HepG2 (cell line): ENCODE measurements around the gene DNM3. TPM values are rescaled to one million over a fixed set of nuclear protein-coding genes. Genes with fewer than 3 reads are reported as not detected.

Experiments
- ATAC-seq: fragments of 200-7000 bp; cut with Tn5 transposase; 3 replicates; pipeline ENCODE4 v1.9.1; 2020; ENCODE audit warnings: mild to moderate bottlenecking, moderate library complexity
- BruUV-seq: library from RNA; stranded (reverse); fragments of 400-500 nt; replicated peaks from 2 replicates; lab custom pipeline; 2021; lab: Mats Ljungman, UMichigan
- CTCF ChIA-PET: fragments of 300-600 bp; formaldehyde crosslinking; extraction: SDS; loops from one replicate; lab custom pipeline; 2021; ENCODE audit warnings: low total read pairs, inconsistent platforms, low intra/inter-chr PET ratio; lab: Yijun Ruan, JAX
- POLR2A ChIA-PET: fragments of 350-600 bp; sonication (Branson Sonifier 250); formaldehyde crosslinking; loops from one replicate; lab custom pipeline; 2020; ENCODE audit warnings: antibody characterized with exemption, inconsistent platforms; lab: Yijun Ruan, JAX
- DNase-seq: peaks from one replicate; pipeline ENCODE4 v3.0.0-alpha.2; 2015; ENCODE audit warnings: low spot score
- FAIRE-seq: peaks from 3 replicates; lab custom pipeline; 2011; peaks lifted over from hg19 to GRCh38; lab: Jason Lieb, UNC
- H2AFZ ChIP-seq: one replicate; pipeline ENCODE4 v1.6.1; 2011; ENCODE audit warnings: low read length, inconsistent platforms
- H3K27ac ChIP-seq: fragments of 300-600 bp; 3 replicates; pipeline ENCODE4 v1.8.0; 2011; ENCODE audit warnings: mixed run types, mild to moderate bottlenecking, mixed read lengths, low read length, inconsistent platforms; ENCODE audit not compliant: insufficient read depth; ENCODE audit errors: extremely low read length
- H3K27me3 ChIP-seq, 2 experiments: fragments of 200-600 bp in 1 of 2; 2 replicates in 1 of 2; 3 replicates in 1 of 2; pipeline versions ENCODE4 v1.6.0 to v1.8.0; 2011; ENCODE audit warnings: low read length in 2 of 2, mild to moderate bottlenecking in 2 of 2, moderate library complexity in 2 of 2, inconsistent platforms in 1 of 2; ENCODE audit not compliant: insufficient read depth in 2 of 2, control insufficient read depth in 1 of 2
- H3K36me3 ChIP-seq, 2 experiments: fragments of 200-600 bp in 1 of 2; replicated peaks in 1 of 2; 2 replicates in 1 of 2; 3 replicates in 1 of 2; pipeline versions ENCODE4 v1.5.1 to v1.8.0; 2011; ENCODE audit warnings: low read length in 2 of 2, inconsistent platforms in 1 of 2; ENCODE audit not compliant: insufficient read depth in 2 of 2, control insufficient read depth in 1 of 2
- H3K4me1 ChIP-seq: 2 replicates; pipeline ENCODE4 v1.5.1; 2012; ENCODE audit warnings: low read length, inconsistent platforms; ENCODE audit not compliant: insufficient read depth
- H3K4me2 ChIP-seq: 2 replicates; pipeline ENCODE4 v1.6.0; 2011; ENCODE audit warnings: low read depth, low read length, inconsistent platforms
- H3K4me3 ChIP-seq, 3 experiments: fragments of 200-600 bp in 1 of 3; sonication (generic), shearing (Covaris generic) in 1 of 3; replicated peaks in 1 of 3; 2 replicates each; pipeline ENCODE4 v1.5.1; 2011 to 2016; ENCODE audit warnings: low read length in 3 of 3, inconsistent platforms in 2 of 3, low read depth in 2 of 3, mild to moderate bottlenecking in 2 of 3, control low read depth in 1 of 3, mixed read lengths in 1 of 3; ENCODE audit not compliant: insufficient read depth in 1 of 3
- H3K79me2 ChIP-seq: one replicate; pipeline ENCODE4 v1.6.1; 2011; ENCODE audit warnings: low read length, inconsistent platforms; ENCODE audit not compliant: insufficient read depth
- H3K9ac ChIP-seq: 2 replicates; pipeline ENCODE4 v1.6.0; 2011; ENCODE audit warnings: mild to moderate bottlenecking, low read depth, low read length, inconsistent platforms; ENCODE audit not compliant: insufficient read depth
- H3K9me3 ChIP-seq: 2 replicates; pipeline ENCODE4 v1.5.1; 2012; ENCODE audit warnings: mild to moderate bottlenecking, low read length
- H4K20me1 ChIP-seq: 2 replicates; pipeline ENCODE4 v1.6.0; 2011; ENCODE audit warnings: inconsistent platforms, mild to moderate bottlenecking, low read length, moderate library complexity; ENCODE audit not compliant: insufficient read depth
- ETV6 ChIP-seq: sonication (generic); formaldehyde crosslinking; conservative IDR thresholded peaks from 2 replicates; pipeline ENCODE4 v1.4.0; 2020; ENCODE audit warnings: missing genetic modification reagents
- HMGA1 ChIP-seq: sonication (generic); formaldehyde crosslinking; conservative IDR thresholded peaks from 2 replicates; pipeline ENCODE4 v1.4.0; 2020; ENCODE audit warnings: missing genetic modification reagents
- HNRNPH1 ChIP-seq: fragments of 200-400 bp; formaldehyde crosslinking; optimal IDR thresholded peaks from 2 replicates; pipeline ENCODE3; 2017; ENCODE audit warnings: mild to moderate bottlenecking, low read depth, low read length
- NFKB2 ChIP-seq: sonication (generic); formaldehyde crosslinking; IDR thresholded peaks from 2 replicates; pipeline ENCODE4 v1.4.0; 2020; ENCODE audit warnings: missing genetic modification reagents, borderline replicate concordance
- ZNF543 ChIP-seq: sonication (generic); formaldehyde crosslinking; IDR thresholded peaks from 2 replicates; pipeline ENCODE4 v1.4.0; 2020; ENCODE audit warnings: mild to moderate bottlenecking, missing genetic modification reagents
- ZNF570 ChIP-seq: sonication (generic); formaldehyde crosslinking; IDR thresholded peaks from 2 replicates; pipeline ENCODE4 v1.4.0; 2020; ENCODE audit warnings: mild to moderate bottlenecking, missing genetic modification reagents, borderline replicate concordance
- ZNF792 ChIP-seq: IDR thresholded peaks from 2 replicates; pipeline ENCODE4 v1.6.1; 2016
- ZNF839 ChIP-seq: sonication (generic); formaldehyde crosslinking; IDR thresholded peaks from 2 replicates; pipeline ENCODE4 v1.4.0; 2020; ENCODE audit warnings: missing genetic modification reagents, mild to moderate bottlenecking, borderline replicate concordance
- WGBS: methylation state at CpG from one replicate; pipeline ENCODE4 v1.1.6; 2017; ENCODE audit warnings: low lambda C conversion rate; 5-methylcytosine and 5-hydroxymethylcytosine counted together
- in situ Hi-C: cut with HindIII; loops from 2 replicates; pipeline ENCODE4 v1.10.0; 2017; ENCODE audit warnings: low pct_unique_long_range_greater_than_20kb; ENCODE audit not compliant: extremely low pct_ligation_motif_present
- intact Hi-C: fragments of 100-400 bp; cut with micrococcal nuclease; formaldehyde crosslinking; loops from one replicate; pipeline ENCODE4 v1.10.0; 2022; ENCODE audit not compliant: unreplicated experiment
- polyA plus RNA-seq, 8 experiments: library from polyadenylated mRNA; depleted of rRNA in 3 of 8; stranded (reverse) in 7 of 8; unstranded in 1 of 8; fragments of >200 nt; fragmentation: Illumina TruSeq in 4 of 8; extraction: Trizol in 4 of 8; gene quantifications; 2 replicates each; pipeline versions ENCODE4 v1.2.1 to v1.2.3, GENCODE V29; 2011 to 2016; ENCODE audit warnings: low read depth in 4 of 8, missing spikeins in 1 of 8, mixed read lengths in 1 of 8; ENCODE audit not compliant: insufficient read depth in 1 of 8
- total RNA-seq, 5 experiments: library from RNA; depleted of rRNA; stranded (reverse); fragments of >200 nt; fragmentation: Illumina TruSeq; extraction: Trizol; gene quantifications; 2 replicates each; pipeline ENCODE4 v1.2.3, GENCODE V29; 2016; ENCODE audit warnings: low read depth in 1 of 5
- TF ChIP-seq, protein P1 (sequence below): sonication (generic); formaldehyde crosslinking; IDR thresholded peaks from 2 replicates; pipeline ENCODE4 v1.4.0; 2020; ENCODE audit warnings: missing genetic modification reagents, borderline replicate concordance
- TF ChIP-seq, protein P2 (sequence below): sonication (generic); formaldehyde crosslinking; IDR thresholded peaks from 2 replicates; pipeline ENCODE4 v1.5.1; 2020; ENCODE audit warnings: mild to moderate bottlenecking, missing genetic modification reagents, borderline replicate concordance

The DNM3 gene
- total and polyA plus RNA-seq, 2 of the 13 experiments (the other 11 are each of a cell fraction or from before 2014, with no cell fraction given) = 0.05 TPM; not detected in 1

DNA sequence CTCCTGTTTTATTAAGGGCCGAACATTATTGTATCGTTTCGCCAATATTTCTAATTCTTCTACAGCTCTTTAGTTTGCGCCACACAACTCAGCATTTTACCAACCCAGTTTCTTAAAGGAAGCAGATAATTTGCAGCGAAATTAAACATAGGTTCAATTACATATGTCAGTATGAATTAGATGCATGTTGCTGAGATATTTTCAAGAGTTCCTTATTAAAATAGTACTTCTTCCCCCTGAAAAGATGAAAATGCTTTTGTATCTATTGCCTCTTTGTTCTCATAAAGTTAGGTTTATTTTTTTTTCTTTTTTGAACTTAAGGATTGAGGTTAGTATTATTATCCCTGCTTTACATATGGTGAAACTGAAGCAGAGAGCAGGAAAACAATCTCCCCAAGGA lies 395.7 kb downstream of the DNM3 start:
- no peaks in the 10 kb centered on the region for H3K27me3 ChIP-seq
- in situ Hi-C loops (no loop called here), intact Hi-C loops (no loop called here)
- ChIA-PET CTCF (no interaction called here), POLR2A (no interaction called here)
- H3K79me2 ChIP-seq = no peaks in the 10 kb centered on the region
- no peak overlapping the region for H3K9ac ChIP-seq
- H3K9me3 ChIP-seq = no peaks in the 10 kb centered on the region
- no peaks in the 10 kb centered on the region for H4K20me1 ChIP-seq
- H3K27ac ChIP-seq = no peak overlapping the region
- no peaks in the 10 kb centered on the region for H3K36me3 ChIP-seq
- TF ChIP-seq NFKB2 = no peak
- TF ChIP-seq, protein P1, sequence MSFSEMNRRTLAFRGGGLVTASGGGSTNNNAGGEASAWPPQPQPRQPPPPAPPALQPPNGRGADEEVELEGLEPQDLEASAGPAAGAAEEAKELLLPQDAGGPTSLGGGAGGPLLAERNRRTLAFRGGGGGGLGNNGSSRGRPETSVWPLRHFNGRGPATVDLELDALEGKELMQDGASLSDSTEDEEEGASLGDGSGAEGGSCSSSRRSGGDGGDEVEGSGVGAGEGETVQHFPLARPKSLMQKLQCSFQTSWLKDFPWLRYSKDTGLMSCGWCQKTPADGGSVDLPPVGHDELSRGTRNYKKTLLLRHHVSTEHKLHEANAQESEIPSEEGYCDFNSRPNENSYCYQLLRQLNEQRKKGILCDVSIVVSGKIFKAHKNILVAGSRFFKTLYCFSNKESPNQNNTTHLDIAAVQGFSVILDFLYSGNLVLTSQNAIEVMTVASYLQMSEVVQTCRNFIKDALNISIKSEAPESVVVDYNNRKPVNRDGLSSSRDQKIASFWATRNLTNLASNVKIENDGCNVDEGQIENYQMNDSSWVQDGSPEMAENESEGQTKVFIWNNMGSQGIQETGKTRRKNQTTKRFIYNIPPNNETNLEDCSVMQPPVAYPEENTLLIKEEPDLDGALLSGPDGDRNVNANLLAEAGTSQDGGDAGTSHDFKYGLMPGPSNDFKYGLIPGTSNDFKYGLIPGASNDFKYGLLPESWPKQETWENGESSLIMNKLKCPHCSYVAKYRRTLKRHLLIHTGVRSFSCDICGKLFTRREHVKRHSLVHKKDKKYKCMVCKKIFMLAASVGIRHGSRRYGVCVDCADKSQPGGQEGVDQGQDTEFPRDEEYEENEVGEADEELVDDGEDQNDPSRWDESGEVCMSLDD (CRISPR knock-in tag) = no peak
- TF ChIP-seq, protein P2, sequence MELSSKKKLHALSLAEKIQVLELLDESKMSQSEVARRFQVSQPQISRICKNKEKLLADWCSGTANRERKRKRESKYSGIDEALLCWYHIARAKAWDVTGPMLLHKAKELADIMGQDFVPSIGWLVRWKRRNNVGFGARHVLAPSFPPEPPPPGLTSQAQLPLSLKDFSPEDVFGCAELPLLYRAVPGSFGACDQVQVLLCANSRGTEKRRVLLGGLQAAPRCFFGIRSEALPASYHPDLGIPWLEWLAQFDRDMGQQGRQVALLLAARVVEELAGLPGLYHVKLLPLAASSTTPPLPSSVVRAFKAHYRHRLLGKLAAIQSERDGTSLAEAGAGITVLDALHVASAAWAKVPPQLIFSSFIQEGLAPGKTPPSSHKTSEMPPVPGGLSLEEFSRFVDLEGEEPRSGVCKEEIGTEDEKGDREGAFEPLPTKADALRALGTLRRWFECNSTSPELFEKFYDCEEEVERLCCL (CRISPR knock-in tag) = no peak
- no peak for TF ChIP-seq ZNF792 (CRISPR knock-in tag)
- no peak for TF ChIP-seq ZNF839
- no peak for TF ChIP-seq HNRNPH1
- no peak for TF ChIP-seq ETV6
- TF ChIP-seq ZNF543 = no peak
- no peak for TF ChIP-seq HMGA1 (CRISPR knock-in tag)
- no peak for TF ChIP-seq ZNF570 (CRISPR knock-in tag)
- WGBS = 16% methylated on average over 5 of the region's 5 CpGs
- no peak for ATAC-seq
- no peak overlapping the region for H2AFZ ChIP-seq
- no peaks in the 10 kb centered on the region for H3K4me1 ChIP-seq
- no peak overlapping the region for H3K4me2 ChIP-seq
- no TSS peak for BruUV-seq
- DNase-seq = no peak
- no peak overlapping the region for H3K4me3 ChIP-seq
- no peak for FAIRE-seq
